ENCODE measurements around the gene TSR3.

DNA sequence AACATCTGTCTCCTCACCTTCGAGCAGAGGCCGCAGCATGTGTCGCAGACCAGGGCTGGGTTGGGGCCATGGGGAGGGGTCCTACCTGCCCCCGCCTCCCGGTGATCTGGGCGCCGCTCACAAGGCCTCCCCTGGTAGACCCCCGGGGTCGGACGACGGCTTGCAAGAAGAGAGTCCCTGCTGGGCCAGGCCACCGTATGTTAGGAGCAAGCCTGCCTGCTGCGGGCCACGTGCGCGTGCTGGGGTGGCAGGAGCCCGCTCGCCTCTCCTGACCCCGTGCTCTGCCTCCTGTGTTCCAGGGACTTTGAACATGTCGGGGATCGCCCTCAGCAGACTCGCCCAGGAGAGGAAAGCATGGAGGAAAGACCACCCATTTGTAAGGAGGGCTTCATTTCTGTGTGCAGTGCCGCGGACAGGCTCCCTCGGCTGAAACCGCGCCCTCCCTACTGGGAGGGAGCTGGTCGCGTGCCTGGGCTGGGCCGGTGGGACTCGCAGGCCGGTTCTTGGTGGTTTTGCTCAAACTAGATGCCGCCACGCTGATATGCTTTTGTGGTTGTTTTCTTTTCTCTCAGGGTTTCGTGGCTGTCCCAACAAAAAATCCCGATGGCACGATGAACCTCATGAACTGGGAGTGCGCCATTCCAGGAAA is 37.8 kb downstream of the TSR3 start:
- TF ChIP-seq ZC3H10 (CRISPR knock-in tag; IDR thresholded peaks at IDR 0.05) (no peak), TOX (CRISPR knock-in tag; IDR thresholded peaks at IDR 0.05; ENCODE audit: borderline replicate concordance) (no peak), BACH2 (CRISPR knock-in tag; IDR thresholded peaks at IDR 0.05; ENCODE audit: borderline replicate concordance) (no peak), ZFP3 (CRISPR knock-in tag; IDR thresholded peaks at IDR 0.05) (no peak), TCF4 (CRISPR knock-in tag; IDR thresholded peaks at IDR 0.05; ENCODE audit: borderline replicate concordance) (no peak), RARB (CRISPR knock-in tag; IDR thresholded peaks at IDR 0.05) (no peak), ZNF8 (CRISPR knock-in tag; IDR thresholded peaks at IDR 0.05) (no peak), GLIS3 (CRISPR knock-in tag; IDR thresholded peaks at IDR 0.05) (no peak), ZFP30 (CRISPR knock-in tag; IDR thresholded peaks at IDR 0.05) (no peak)
- TF ChIP-seq, protein P1, sequence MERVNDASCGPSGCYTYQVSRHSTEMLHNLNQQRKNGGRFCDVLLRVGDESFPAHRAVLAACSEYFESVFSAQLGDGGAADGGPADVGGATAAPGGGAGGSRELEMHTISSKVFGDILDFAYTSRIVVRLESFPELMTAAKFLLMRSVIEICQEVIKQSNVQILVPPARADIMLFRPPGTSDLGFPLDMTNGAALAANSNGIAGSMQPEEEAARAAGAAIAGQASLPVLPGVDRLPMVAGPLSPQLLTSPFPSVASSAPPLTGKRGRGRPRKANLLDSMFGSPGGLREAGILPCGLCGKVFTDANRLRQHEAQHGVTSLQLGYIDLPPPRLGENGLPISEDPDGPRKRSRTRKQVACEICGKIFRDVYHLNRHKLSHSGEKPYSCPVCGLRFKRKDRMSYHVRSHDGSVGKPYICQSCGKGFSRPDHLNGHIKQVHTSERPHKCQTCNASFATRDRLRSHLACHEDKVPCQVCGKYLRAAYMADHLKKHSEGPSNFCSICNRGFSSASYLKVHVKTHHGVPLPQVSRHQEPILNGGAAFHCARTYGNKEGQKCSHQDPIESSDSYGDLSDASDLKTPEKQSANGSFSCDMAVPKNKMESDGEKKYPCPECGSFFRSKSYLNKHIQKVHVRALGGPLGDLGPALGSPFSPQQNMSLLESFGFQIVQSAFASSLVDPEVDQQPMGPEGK (CRISPR knock-in tag; IDR thresholded peaks at IDR 0.05; ENCODE audit: borderline replicate concordance), result no peak
